ENCODE results near the gene BTBD19. TPM values are rescaled to one million over a fixed set of nuclear protein-coding genes. Genes with fewer than 3 reads are reported as not detected.

BTBD19 gene
- total and polyA plus RNA-seq, 9 of the 15 experiments (the other 6 are each of a cell fraction or from before 2014, with no cell fraction given): 0.22 to 2.0 (median 0.95) TPM

GRCh38 chr1:44802306-44803061 lies 5.8 kb upstream of the BTBD19 start:
- H3K9ac ChIP-seq (ENCODE audit: insufficient read depth in 1 of 2, low read depth in 2 of 2, low read length in 2 of 2): peak overlapping the region; percentile 24 to 71; a peak in 3 of 4 replicates
- ChIA-PET POLR2A (interaction anchor here (0.6 to 16.9 kb wide), 9 partner anchors 14 to 715 kb away, joined by 3 to 594 read pairs (median 4); partner anchors contain the start of gene BEST4), CTCF (ENCODE audit: low intra/inter-chr PET ratio) (no interaction called here)
- peaks cover 36 to 73% of the 10 kb centered on the region in 2 experiments for H3K4me1 ChIP-seq (replicated peaks in 1 of 2; ENCODE audit: control insufficient read depth in 2 of 2, insufficient read depth in 2 of 2, low read length in 2 of 2)
- intact Hi-C loops (cut with micrococcal nuclease): loop anchor here (10.0 kb wide), 1 partner anchor 168 kb away; no protein-coding TSS in a partner anchor
- H3K27ac ChIP-seq (ENCODE audit: extremely low read depth, low read depth, low read length): peak overlapping the region; percentile 6; the same call in 2 of the 3 replicates
- no peaks in the 10 kb centered on the region for H3K9me3 ChIP-seq (replicated peaks; ENCODE audit: control insufficient read depth, insufficient read depth, low read depth, low read length)
- DNase-seq (ENCODE audit: extremely low read depth in 1 of 4, low spot score in 3 of 4) (peak in 2 of 4 experiments; percentile 68 to 72), ATAC-seq (no peak), FAIRE-seq (no peak)
- H2AFZ ChIP-seq (ENCODE audit: low read depth, low read length): no peak overlapping the region
- peaks cover 52% of the 10 kb centered on the region for H3K36me3 ChIP-seq (ENCODE audit: control insufficient read depth, insufficient read depth, low read length)
- peak overlapping the region; percentile 80 for H3K4me2 ChIP-seq (ENCODE audit: insufficient read depth, low read length)
- in situ Hi-C loops (cut with MboI): loop anchor here (10.0 kb wide), 1 partner anchor 692 kb away; the partner anchor contains the start of gene TESK2
- WGBS (ENCODE audit: insufficient coverage, low coverage, missing lambda C conversion rate): 87% methylated on average over 13 of the region's 13 CpGs
- no peaks in the 10 kb centered on the region for H4K20me1 ChIP-seq (replicated peaks; ENCODE audit: control insufficient read depth, insufficient read depth, low read length)
- no peak overlapping the region for H3K4me3 ChIP-seq
- peaks cover 22% of the 10 kb centered on the region for H3K79me2 ChIP-seq (ENCODE audit: control insufficient read depth, insufficient read depth, low read length)
- no TSS peak for BruUV-seq (replicated peaks)
- H3K27me3 ChIP-seq (ENCODE audit: control insufficient read depth in 2 of 2, insufficient read depth in 2 of 2, low read length in 2 of 2): no peaks in the 10 kb centered on the region; a peak in 1 of 5 replicates
- peaks cover 5% of the 10 kb centered on the region for H3K9me1 ChIP-seq (ENCODE audit: control insufficient read depth, insufficient read depth, low read length)
- TF ChIP-seq MBD2 (IDR thresholded peaks at IDR 0.05; ENCODE audit: borderline replicate concordance, low read depth): no peak
- no peak for TF ChIP-seq ARID3A (IDR thresholded peaks at IDR 0.05; ENCODE audit: borderline replicate concordance, low read depth, low read length)
- no peak for TF ChIP-seq ZNF398 (CRISPR knock-in tag; IDR thresholded peaks at IDR 0.05)
- no peak for TF ChIP-seq HSF4 (CRISPR knock-in tag; IDR thresholded peaks at IDR 0.05; ENCODE audit: borderline replicate concordance)
- no peak for TF ChIP-seq ZNF764 (CRISPR knock-in tag; IDR thresholded peaks at IDR 0.05; ENCODE audit: low read depth)
- no peak for TF ChIP-seq HNRNPH1 (optimal IDR thresholded peaks at IDR 0.05; ENCODE audit: low read depth, low read length)
- no peak for TF ChIP-seq KAT2B (IDR thresholded peaks at IDR 0.05; ENCODE audit: low read depth, low read length)
- TF ChIP-seq POLR2H (tag; IDR thresholded peaks at IDR 0.05; ENCODE audit: low read depth): no peak
- TF ChIP-seq MTF1 (CRISPR knock-in tag; IDR thresholded peaks at IDR 0.05; ENCODE audit: borderline replicate concordance): no peak
- no peak for TF ChIP-seq NFIC (IDR thresholded peaks at IDR 0.05)
- no peak for TF ChIP-seq DIDO1 (tag; IDR thresholded peaks at IDR 0.05; ENCODE audit: low read depth)
- 0 out of 2 replicates have a peak, but pooled peaks have one; percentile 18 for TF ChIP-seq USF1 (CRISPR knock-in tag; IDR thresholded peaks at IDR 0.05)
- TF ChIP-seq CEBPB (tag; IDR thresholded peaks at IDR 0.05): no peak
- TF ChIP-seq CBFA2T3 (IDR thresholded peaks at IDR 0.05): no peak
- TF ChIP-seq JUND (IDR thresholded peaks at IDR 0.05; ENCODE audit: borderline replicate concordance, low read depth, low read length): no peak
- no peak for TF ChIP-seq JUND (tag; IDR thresholded peaks at IDR 0.05; ENCODE audit: borderline replicate concordance, low read depth, low read length)

Data from K562 (cell line).